ENCODE results near the gene HDAC4. TPM values are rescaled to one million over a fixed set of nuclear protein-coding genes. Genes with fewer than 3 reads are reported as not detected.

HDAC4 gene
- total and polyA plus RNA-seq, 10 of the 15 experiments (the other 5 are each of a cell fraction or from before 2014, with no cell fraction given) = 0.22 to 15.7 (median 4.8) TPM

DNA sequence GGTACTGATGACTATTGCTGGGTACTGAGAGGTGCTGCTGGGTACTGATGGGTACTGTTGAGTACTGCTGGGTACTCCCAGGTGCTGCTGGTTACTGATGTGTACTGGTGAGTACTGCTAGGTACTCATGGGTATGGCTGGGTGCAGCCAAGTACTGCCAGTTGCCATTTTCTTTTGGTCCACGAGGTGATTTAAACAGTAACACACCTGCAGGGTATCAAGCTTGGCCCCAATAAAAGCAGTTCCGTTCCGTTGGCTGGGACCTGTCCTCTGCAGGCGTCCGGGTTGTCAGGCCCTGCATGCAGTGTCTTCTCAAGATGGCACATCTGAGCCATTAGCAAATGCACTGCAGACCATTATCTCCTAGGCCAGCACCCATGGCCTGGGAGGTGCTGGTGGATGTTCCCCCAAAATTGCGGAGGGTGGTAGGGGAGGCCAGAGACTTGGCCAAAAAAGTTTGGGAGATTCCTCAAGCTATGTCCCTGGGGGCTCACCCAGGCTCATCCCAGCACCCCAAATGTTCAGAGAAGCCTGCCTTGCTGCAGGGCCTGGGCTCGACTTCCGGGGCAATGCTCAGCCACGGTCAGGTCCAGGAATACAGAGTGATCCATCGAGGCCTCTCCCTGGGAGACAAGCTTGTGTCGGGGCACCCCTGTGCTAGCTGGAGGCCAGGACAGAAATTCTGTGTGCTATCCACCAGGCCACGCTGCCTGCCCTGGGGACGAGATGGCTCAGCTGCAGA is 387.7 kb downstream of the HDAC4 start:
- intact Hi-C loops (cut with micrococcal nuclease; ENCODE audit: unreplicated experiment) = no loop called here

More for the DNA sequence above, 387.7 kb downstream of the HDAC4 start:
- BruUV-seq (replicated peaks) = no TSS peak
- ChIA-PET RAD21 (ENCODE audit: unreplicated experiment) (no interaction called here), POLR2A (no interaction called here), CTCF (no interaction called here), SMC1A (ENCODE audit: uncharacterized antibody, unreplicated experiment) (no interaction called here)
- in situ Hi-C loops (cut with MboI) = no loop called here
- no peak for ATAC-seq
- 42% methylated on average over 13 of the region's 13 CpGs for WGBS (ENCODE audit: insufficient coverage, insufficient replicate concordance, low lambda C conversion rate, missing lambda C conversion rate)
- TF ChIP-seq POU2F2 (IDR thresholded peaks at IDR 0.05; ENCODE audit: borderline replicate concordance, low read depth, low read length) (no peak), SUZ12 (IDR thresholded peaks at IDR 0.05; ENCODE audit: unreplicated experiment) (no peak), SREBF2 (IDR thresholded peaks at IDR 0.05; ENCODE audit: low read length) (no peak), TCF7 (IDR thresholded peaks at IDR 0.05; ENCODE audit: borderline replicate concordance) (no peak), RB1 (IDR thresholded peaks at IDR 0.05; ENCODE audit: borderline replicate concordance) (no peak), HCFC1 (IDR thresholded peaks at IDR 0.05; ENCODE audit: low read length) (no peak), TBL1XR1 (IDR thresholded peaks at IDR 0.05; ENCODE audit: low read depth, low read length) (no peak), HDGF (IDR thresholded peaks at IDR 0.05) (no peak), MEF2B (IDR thresholded peaks at IDR 0.05; ENCODE audit: partially characterized antibody, poor library complexity, severe bottlenecking) (no peak), RAD21 (IDR thresholded peaks at IDR 0.05; ENCODE audit: insufficient read depth, low read depth, low read length) (no peak), SPI1 (IDR thresholded peaks at IDR 0.05; ENCODE audit: borderline replicate concordance, insufficient read depth, low read depth, low read length) (no peak), CEBPB (IDR thresholded peaks at IDR 0.05; ENCODE audit: borderline replicate concordance in 1 of 2, low read depth in 2 of 2, low read length in 2 of 2) (no peak), IKZF1 (conservative IDR thresholded peaks at IDR 0.05) (no peak)
- TF ChIP-seq, protein P1, sequence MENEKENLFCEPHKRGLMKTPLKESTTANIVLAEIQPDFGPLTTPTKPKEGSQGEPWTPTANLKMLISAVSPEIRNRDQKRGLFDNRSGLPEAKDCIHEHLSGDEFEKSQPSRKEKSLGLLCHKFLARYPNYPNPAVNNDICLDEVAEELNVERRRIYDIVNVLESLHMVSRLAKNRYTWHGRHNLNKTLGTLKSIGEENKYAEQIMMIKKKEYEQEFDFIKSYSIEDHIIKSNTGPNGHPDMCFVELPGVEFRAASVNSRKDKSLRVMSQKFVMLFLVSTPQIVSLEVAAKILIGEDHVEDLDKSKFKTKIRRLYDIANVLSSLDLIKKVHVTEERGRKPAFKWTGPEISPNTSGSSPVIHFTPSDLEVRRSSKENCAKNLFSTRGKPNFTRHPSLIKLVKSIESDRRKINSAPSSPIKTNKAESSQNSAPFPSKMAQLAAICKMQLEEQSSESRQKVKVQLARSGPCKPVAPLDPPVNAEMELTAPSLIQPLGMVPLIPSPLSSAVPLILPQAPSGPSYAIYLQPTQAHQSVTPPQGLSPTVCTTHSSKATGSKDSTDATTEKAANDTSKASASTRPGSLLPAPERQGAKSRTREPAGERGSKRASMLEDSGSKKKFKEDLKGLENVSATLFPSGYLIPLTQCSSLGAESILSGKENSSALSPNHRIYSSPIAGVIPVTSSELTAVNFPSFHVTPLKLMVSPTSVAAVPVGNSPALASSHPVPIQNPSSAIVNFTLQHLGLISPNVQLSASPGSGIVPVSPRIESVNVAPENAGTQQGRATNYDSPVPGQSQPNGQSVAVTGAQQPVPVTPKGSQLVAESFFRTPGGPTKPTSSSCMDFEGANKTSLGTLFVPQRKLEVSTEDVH (IDR thresholded peaks at IDR 0.05; ENCODE audit: low read depth, partially characterized antibody) = no peak
- TF ChIP-seq, protein P2, sequence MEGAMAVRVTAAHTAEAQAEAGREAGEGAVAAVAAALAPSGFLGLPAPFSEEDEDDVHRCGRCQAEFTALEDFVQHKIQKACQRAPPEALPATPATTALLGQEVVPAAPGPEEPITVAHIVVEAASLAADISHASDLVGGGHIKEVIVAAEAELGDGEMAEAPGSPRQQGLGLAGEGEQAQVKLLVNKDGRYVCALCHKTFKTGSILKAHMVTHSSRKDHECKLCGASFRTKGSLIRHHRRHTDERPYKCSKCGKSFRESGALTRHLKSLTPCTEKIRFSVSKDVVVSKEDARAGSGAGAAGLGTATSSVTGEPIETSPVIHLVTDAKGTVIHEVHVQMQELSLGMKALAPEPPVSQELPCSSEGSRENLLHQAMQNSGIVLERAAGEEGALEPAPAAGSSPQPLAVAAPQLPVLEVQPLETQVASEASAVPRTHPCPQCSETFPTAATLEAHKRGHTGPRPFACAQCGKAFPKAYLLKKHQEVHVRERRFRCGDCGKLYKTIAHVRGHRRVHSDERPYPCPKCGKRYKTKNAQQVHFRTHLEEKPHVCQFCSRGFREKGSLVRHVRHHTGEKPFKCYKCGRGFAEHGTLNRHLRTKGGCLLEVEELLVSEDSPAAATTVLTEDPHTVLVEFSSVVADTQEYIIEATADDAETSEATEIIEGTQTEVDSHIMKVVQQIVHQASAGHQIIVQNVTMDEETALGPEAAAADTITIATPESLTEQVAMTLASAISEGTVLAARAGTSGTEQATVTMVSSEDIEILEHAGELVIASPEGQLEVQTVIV (IDR thresholded peaks at IDR 0.05; ENCODE audit: borderline replicate concordance, partially characterized antibody) = no peak
- TF ChIP-seq, protein P3, sequence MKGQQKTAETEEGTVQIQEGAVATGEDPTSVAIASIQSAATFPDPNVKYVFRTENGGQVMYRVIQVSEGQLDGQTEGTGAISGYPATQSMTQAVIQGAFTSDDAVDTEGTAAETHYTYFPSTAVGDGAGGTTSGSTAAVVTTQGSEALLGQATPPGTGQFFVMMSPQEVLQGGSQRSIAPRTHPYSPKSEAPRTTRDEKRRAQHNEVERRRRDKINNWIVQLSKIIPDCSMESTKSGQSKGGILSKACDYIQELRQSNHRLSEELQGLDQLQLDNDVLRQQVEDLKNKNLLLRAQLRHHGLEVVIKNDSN (IDR thresholded peaks at IDR 0.05; ENCODE audit: borderline replicate concordance, extremely low read length, insufficient read depth, low read depth, low read length) = no peak
- no peak overlapping the region for H3K4me2 ChIP-seq (ENCODE audit: control insufficient read depth, insufficient read depth)
- no peak overlapping the region for H2AFZ ChIP-seq (ENCODE audit: control insufficient read depth, low read depth, low read length)
- FAIRE-seq = no peak
- no peaks in the 10 kb centered on the region for H4K20me1 ChIP-seq (ENCODE audit: control insufficient read depth, insufficient read depth)
- H3K4me3 ChIP-seq = no peak overlapping the region
- H3K27ac ChIP-seq (ENCODE audit: control insufficient read depth, insufficient read depth) = no peak overlapping the region
- no peaks in the 10 kb centered on the region; the same call in 2 of the 3 replicates for H3K9me3 ChIP-seq (replicated peaks; ENCODE audit: control insufficient read depth, insufficient read depth, low read length)
- DNase-seq (ENCODE audit: low read depth, low spot score) = no peak
- no peaks in the 10 kb centered on the region for H3K79me2 ChIP-seq (ENCODE audit: control insufficient read depth, insufficient read depth, low read length)
- H3K36me3 ChIP-seq (ENCODE audit: control insufficient read depth in 2 of 2, insufficient read depth in 2 of 2, low read length in 1 of 2) = no peaks in the 10 kb centered on the region
- no peaks in the 10 kb centered on the region for H3K4me1 ChIP-seq (ENCODE audit: control insufficient read depth, insufficient read depth, low read length)
- H3K27me3 ChIP-seq (replicated peaks in 1 of 2; ENCODE audit: control insufficient read depth in 2 of 2, insufficient read depth in 2 of 2, low read length in 1 of 2) = peaks cover 0 to 5% of the 10 kb centered on the region in 2 experiments
- no peak overlapping the region for H3K9ac ChIP-seq (ENCODE audit: control insufficient read depth, insufficient read depth, low read length)

All from GM12878 (cell line).